C4-2B (cell line): ENCODE results near the gene THRB.

ENCODE experiments used
- CTCF ChIP-seq: fragments of 450-650 bp; conservative IDR thresholded peaks from 2 replicates; pipeline ENCODE4 v1.5.1; 2017; ENCODE audit warnings: mild to moderate bottlenecking
- ZFX ChIP-seq: fragments of 450-650 bp; IDR thresholded peaks from 2 replicates; pipeline ENCODE4 v1.6.1; 2017

GRCh38 chr3:24240306-24240705, 254.3 kb downstream of the THRB start:
- TF ChIP-seq CTCF = no peak
- TF ChIP-seq ZFX = no peak
